K562 (cell line): ENCODE measurements around the gene LGR6. TPM values are rescaled to one million over a fixed set of nuclear protein-coding genes. Genes with fewer than 3 reads are reported as not detected.

ENCODE experiments used
- ETV1 ChIP-seq: fragments of 450-650 bp; conservative IDR thresholded peaks from 2 replicates; pipeline ENCODE4 v1.6.1; 2016; ENCODE audit warnings: missing genetic modification characterization, control low read depth, low read depth, missing compliant biosample characterization
- L3MBTL2 ChIP-seq: fragments of 450-650 bp; IDR thresholded peaks from 2 replicates; pipeline ENCODE4 v1.6.1; 2016; ENCODE audit warnings: mild to moderate bottlenecking, moderate library complexity
- MBD2 ChIP-seq: sonication (generic); IDR thresholded peaks from 2 replicates; pipeline ENCODE4 v1.6.1; 2016; ENCODE audit warnings: low read depth, borderline replicate concordance
- RHOXF2B ChIP-seq: fragments of 250-450 bp; sonication (Bioruptor Pico); conservative IDR thresholded peaks from 2 replicates; pipeline ENCODE4 v1.5.1; 2021
- SMAD4 ChIP-seq: fragments of 250-450 bp; sonication (Bioruptor Pico); conservative IDR thresholded peaks from 2 replicates; pipeline ENCODE4 v1.8.0; 2021; ENCODE audit warnings: inconsistent platforms, mild to moderate bottlenecking, moderate library complexity
- SP2 ChIP-seq: IDR thresholded peaks from 2 replicates; pipeline ENCODE4 v1.6.1; 2011; ENCODE audit warnings: mild to moderate bottlenecking, low read depth, low read length, moderate library complexity; ENCODE audit not compliant: poor library complexity, severe bottlenecking; ENCODE audit errors: extremely low read depth
- ZNF12 ChIP-seq: sonication (generic); formaldehyde crosslinking; IDR thresholded peaks from 2 replicates; pipeline ENCODE4 v1.4.0; 2020; ENCODE audit warnings: mild to moderate bottlenecking, missing genetic modification reagents
- ZNF347 ChIP-seq: fragments of 450-650 bp; formaldehyde crosslinking; IDR thresholded peaks from 2 replicates; pipeline ENCODE4 v1.4.0; 2020; ENCODE audit warnings: low read depth, mild to moderate bottlenecking, moderate library complexity
- ZNF668 ChIP-seq: fragments of 250-450 bp; sonication (Bioruptor Pico); IDR thresholded peaks from 2 replicates; pipeline ENCODE4 v1.8.0; 2022; ENCODE audit warnings: mild to moderate bottlenecking, inconsistent platforms
- ZNF766 ChIP-seq: fragments of 200-800 bp; sonication (Bioruptor generic); conservative IDR thresholded peaks from 2 replicates; pipeline ENCODE4 v1.6.1; 2016; ENCODE audit warnings: missing genetic modification characterization, missing compliant biosample characterization
- polyA plus RNA-seq, 8 experiments: library from polyadenylated mRNA; depleted of rRNA in 4 of 8; stranded (reverse) in 5 of 8; unstranded in 3 of 8; fragments of >200 nt; fragmentation: Nextera tagmentation in 2 of 8; fragmentation: Illumina TruSeq in 1 of 8; extraction: Ambion mirVana in 2 of 8; extraction: Trizol in 1 of 8; gene quantifications; 2 replicates each; pipeline versions ENCODE4 v1.2.1 to v1.2.3, GENCODE V29; 2011 to 2014; ENCODE audit warnings: inconsistent platforms in 1 of 8, missing spikeins in 1 of 8
- total RNA-seq, 7 experiments: library from RNA; depleted of rRNA in 6 of 7; stranded (reverse); fragments of >200 nt in 6 of 7; fragmentation: Illumina TruSeq in 2 of 7; extraction: Trizol in 2 of 7; gene quantifications; 2 replicates each; pipeline versions ENCODE4 v1.2.1 to v1.2.3, GENCODE V29; 2011 to 2021; ENCODE audit warnings: low replicate concordance in 1 of 7
- TF ChIP-seq, protein P1 (sequence below): fragments of 200-600 bp; sonication (generic); IDR thresholded peaks from one replicate; pipeline ENCODE4 v1.6.1; 2012; ENCODE audit warnings: mild to moderate bottlenecking, low read depth, low read length, inconsistent platforms
- TF ChIP-seq, protein P2 (sequence below): sonication (generic); formaldehyde crosslinking; IDR thresholded peaks from 2 replicates; pipeline ENCODE4 v1.8.0; 2022; ENCODE audit warnings: mild to moderate bottlenecking, low read depth, missing genetic modification reagents
- TF ChIP-seq, protein P3 (sequence below), 2 experiments: IDR thresholded peaks; 2 replicates each; pipeline ENCODE4 v1.6.1; 2011; ENCODE audit warnings: borderline replicate concordance in 1 of 2, control low read depth in 1 of 2, low read depth in 1 of 2, low read length in 1 of 2, mild to moderate bottlenecking in 1 of 2, mixed read lengths in 1 of 2, moderate library complexity in 1 of 2; ENCODE audit not compliant: insufficient read depth in 1 of 2, insufficient read length in 1 of 2, poor library complexity in 1 of 2, severe bottlenecking in 1 of 2; ENCODE audit errors: extremely low read depth in 1 of 2

Gene LGR6
- total and polyA plus RNA-seq, 9 of the 15 experiments (the other 6 are each of a cell fraction or from before 2014, with no cell fraction given) = 0.01 to 0.54 (median 0.17) TPM; not detected in 1

DNA sequence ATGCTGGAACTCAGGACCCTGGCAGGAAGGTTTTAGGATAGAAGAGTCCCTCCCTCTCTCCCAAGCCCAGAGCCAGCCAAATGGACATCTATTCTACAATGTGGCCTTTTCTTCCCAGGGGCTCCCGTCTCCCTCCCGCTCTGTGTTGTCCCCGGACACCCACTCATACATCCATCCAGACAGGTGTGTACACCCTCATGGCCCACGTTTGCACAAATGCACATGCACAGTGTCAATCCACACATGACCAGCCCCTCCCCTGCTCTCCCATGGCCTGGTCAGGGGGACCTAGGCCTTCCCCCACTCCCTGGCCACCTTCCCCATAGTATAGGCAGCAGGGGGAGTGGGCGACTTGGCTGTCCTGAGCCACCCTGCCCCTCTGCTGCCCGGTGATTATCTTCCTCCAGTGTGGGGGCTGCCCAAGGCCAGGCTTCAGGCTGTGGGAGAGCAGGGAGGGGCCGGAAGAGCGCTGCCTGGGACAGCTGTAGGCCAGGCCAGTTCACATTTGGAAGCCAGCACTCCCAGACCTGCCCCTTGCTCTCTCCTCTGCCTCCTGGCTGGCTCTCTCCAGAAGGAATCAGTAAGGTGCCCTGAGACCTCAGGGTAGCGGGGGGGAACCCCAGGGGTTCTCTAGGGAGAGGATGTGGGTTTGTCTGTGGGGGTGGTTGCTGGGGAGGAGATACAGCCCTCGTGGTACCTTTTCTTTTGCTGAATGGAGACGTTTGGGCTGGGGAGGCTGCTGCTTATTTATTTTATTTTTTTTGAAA lies 29.1 kb upstream of the LGR6 start (continued):
- TF ChIP-seq, protein P1, sequence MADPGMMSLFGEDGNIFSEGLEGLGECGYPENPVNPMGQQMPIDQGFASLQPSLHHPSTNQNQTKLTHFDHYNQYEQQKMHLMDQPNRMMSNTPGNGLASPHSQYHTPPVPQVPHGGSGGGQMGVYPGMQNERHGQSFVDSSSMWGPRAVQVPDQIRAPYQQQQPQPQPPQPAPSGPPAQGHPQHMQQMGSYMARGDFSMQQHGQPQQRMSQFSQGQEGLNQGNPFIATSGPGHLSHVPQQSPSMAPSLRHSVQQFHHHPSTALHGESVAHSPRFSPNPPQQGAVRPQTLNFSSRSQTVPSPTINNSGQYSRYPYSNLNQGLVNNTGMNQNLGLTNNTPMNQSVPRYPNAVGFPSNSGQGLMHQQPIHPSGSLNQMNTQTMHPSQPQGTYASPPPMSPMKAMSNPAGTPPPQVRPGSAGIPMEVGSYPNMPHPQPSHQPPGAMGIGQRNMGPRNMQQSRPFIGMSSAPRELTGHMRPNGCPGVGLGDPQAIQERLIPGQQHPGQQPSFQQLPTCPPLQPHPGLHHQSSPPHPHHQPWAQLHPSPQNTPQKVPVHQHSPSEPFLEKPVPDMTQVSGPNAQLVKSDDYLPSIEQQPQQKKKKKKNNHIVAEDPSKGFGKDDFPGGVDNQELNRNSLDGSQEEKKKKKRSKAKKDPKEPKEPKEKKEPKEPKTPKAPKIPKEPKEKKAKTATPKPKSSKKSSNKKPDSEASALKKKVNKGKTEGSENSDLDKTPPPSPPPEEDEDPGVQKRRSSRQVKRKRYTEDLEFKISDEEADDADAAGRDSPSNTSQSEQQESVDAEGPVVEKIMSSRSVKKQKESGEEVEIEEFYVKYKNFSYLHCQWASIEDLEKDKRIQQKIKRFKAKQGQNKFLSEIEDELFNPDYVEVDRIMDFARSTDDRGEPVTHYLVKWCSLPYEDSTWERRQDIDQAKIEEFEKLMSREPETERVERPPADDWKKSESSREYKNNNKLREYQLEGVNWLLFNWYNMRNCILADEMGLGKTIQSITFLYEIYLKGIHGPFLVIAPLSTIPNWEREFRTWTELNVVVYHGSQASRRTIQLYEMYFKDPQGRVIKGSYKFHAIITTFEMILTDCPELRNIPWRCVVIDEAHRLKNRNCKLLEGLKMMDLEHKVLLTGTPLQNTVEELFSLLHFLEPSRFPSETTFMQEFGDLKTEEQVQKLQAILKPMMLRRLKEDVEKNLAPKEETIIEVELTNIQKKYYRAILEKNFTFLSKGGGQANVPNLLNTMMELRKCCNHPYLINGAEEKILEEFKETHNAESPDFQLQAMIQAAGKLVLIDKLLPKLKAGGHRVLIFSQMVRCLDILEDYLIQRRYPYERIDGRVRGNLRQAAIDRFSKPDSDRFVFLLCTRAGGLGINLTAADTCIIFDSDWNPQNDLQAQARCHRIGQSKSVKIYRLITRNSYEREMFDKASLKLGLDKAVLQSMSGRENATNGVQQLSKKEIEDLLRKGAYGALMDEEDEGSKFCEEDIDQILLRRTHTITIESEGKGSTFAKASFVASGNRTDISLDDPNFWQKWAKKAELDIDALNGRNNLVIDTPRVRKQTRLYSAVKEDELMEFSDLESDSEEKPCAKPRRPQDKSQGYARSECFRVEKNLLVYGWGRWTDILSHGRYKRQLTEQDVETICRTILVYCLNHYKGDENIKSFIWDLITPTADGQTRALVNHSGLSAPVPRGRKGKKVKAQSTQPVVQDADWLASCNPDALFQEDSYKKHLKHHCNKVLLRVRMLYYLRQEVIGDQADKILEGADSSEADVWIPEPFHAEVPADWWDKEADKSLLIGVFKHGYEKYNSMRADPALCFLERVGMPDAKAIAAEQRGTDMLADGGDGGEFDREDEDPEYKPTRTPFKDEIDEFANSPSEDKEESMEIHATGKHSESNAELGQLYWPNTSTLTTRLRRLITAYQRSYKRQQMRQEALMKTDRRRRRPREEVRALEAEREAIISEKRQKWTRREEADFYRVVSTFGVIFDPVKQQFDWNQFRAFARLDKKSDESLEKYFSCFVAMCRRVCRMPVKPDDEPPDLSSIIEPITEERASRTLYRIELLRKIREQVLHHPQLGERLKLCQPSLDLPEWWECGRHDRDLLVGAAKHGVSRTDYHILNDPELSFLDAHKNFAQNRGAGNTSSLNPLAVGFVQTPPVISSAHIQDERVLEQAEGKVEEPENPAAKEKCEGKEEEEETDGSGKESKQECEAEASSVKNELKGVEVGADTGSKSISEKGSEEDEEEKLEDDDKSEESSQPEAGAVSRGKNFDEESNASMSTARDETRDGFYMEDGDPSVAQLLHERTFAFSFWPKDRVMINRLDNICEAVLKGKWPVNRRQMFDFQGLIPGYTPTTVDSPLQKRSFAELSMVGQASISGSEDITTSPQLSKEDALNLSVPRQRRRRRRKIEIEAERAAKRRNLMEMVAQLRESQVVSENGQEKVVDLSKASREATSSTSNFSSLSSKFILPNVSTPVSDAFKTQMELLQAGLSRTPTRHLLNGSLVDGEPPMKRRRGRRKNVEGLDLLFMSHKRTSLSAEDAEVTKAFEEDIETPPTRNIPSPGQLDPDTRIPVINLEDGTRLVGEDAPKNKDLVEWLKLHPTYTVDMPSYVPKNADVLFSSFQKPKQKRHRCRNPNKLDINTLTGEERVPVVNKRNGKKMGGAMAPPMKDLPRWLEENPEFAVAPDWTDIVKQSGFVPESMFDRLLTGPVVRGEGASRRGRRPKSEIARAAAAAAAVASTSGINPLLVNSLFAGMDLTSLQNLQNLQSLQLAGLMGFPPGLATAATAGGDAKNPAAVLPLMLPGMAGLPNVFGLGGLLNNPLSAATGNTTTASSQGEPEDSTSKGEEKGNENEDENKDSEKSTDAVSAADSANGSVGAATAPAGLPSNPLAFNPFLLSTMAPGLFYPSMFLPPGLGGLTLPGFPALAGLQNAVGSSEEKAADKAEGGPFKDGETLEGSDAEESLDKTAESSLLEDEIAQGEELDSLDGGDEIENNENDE = no peak
- TF ChIP-seq MBD2 (no peak), L3MBTL2 (peak; percentile 53), SP2 (no peak), ZNF347 (CRISPR knock-in tag) (no peak), ZNF766 (CRISPR knock-in tag) (no peak; the same call in 1 of the 2 replicates), ETV1 (peak; percentile 89), SMAD4 (CRISPR knock-in tag) (peak; percentile 78), ZNF12 (CRISPR knock-in tag) (no peak), RHOXF2B (no peak), ZNF668 (CRISPR knock-in tag) (peak; percentile 27; the same call in 1 of the 2 replicates)
- TF ChIP-seq, protein P2, sequence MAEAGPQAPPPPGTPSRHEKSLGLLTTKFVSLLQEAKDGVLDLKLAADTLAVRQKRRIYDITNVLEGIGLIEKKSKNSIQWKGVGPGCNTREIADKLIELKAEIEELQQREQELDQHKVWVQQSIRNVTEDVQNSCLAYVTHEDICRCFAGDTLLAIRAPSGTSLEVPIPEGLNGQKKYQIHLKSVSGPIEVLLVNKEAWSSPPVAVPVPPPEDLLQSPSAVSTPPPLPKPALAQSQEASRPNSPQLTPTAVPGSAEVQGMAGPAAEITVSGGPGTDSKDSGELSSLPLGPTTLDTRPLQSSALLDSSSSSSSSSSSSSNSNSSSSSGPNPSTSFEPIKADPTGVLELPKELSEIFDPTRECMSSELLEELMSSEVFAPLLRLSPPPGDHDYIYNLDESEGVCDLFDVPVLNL (CRISPR knock-in tag) = no peak
- TF ChIP-seq, protein P3, sequence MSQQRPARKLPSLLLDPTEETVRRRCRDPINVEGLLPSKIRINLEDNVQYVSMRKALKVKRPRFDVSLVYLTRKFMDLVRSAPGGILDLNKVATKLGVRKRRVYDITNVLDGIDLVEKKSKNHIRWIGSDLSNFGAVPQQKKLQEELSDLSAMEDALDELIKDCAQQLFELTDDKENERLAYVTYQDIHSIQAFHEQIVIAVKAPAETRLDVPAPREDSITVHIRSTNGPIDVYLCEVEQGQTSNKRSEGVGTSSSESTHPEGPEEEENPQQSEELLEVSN (IDR thresholded peaks at IDR 0.05; ENCODE audit: borderline replicate concordance in 1 of 2, extremely low read depth in 1 of 2, insufficient read depth in 1 of 2, insufficient read length in 1 of 2, low read depth in 1 of 2, low read length in 1 of 2, poor library complexity in 1 of 2, severe bottlenecking in 1 of 2) = peak in 1 of 2 experiments; percentile 10
